MM.1S (cell line): Measurements from ENCODE around the gene PWWP2B.

ENCODE experiments used
- DNase-seq: peaks from one replicate; pipeline ENCODE4 v3.0.0-alpha.2; 2015
- H2AFZ ChIP-seq: fragments of 300-600 bp; sonication (generic); 2 replicates; pipeline ENCODE4 v1.6.0; 2016; ENCODE audit warnings: antibody characterized with exemption, low read length
- H3F3A ChIP-seq: fragments of 300-600 bp; sonication (generic); 2 replicates; pipeline ENCODE4 v1.6.1; 2016; ENCODE audit warnings: mild to moderate bottlenecking, antibody characterized with exemption, low read length, moderate library complexity, mixed read lengths; ENCODE audit not compliant: insufficient read depth
- H3K27ac ChIP-seq: fragments of 300-600 bp; sonication (generic); 2 replicates; pipeline ENCODE4 v1.5.1; 2016; ENCODE audit warnings: mild to moderate bottlenecking, low read length
- H3K27me3 ChIP-seq: fragments of 300-600 bp; sonication (generic); replicated peaks from 2 replicates; pipeline ENCODE4 v1.6.0; 2016; ENCODE audit warnings: low read length; ENCODE audit not compliant: insufficient read depth
- H3K36me3 ChIP-seq: fragments of 300-600 bp; sonication (generic); replicated peaks from 2 replicates; pipeline ENCODE4 v1.6.1; 2016; ENCODE audit warnings: mild to moderate bottlenecking, low read length, mixed read lengths; ENCODE audit not compliant: insufficient read depth
- H3K4me1 ChIP-seq: fragments of 300-600 bp; sonication (generic); 2 replicates; pipeline ENCODE4 v1.6.1; 2016; ENCODE audit warnings: low read length, mixed read lengths
- H3K4me2 ChIP-seq: fragments of 300-600 bp; sonication (generic); 2 replicates; pipeline ENCODE4 v1.6.0; 2016; ENCODE audit warnings: low read depth, low read length
- H3K4me3 ChIP-seq: fragments of 300-600 bp; sonication (generic); 2 replicates; pipeline ENCODE4 v1.5.1; 2016; ENCODE audit warnings: low read length, mixed read lengths
- H3K79me2 ChIP-seq: fragments of 300-600 bp; sonication (generic); 2 replicates; pipeline ENCODE4 v1.6.1; 2016; ENCODE audit warnings: mixed run types, low read length, mixed read lengths
- H3K9ac ChIP-seq: fragments of 300-600 bp; sonication (generic); 2 replicates; pipeline ENCODE4 v1.6.1; 2016; ENCODE audit warnings: low read length, mixed read lengths
- H3K9me2 ChIP-seq: fragments of 300-600 bp; sonication (generic); replicated peaks from 2 replicates; pipeline ENCODE4 v1.6.1; 2016; ENCODE audit warnings: mild to moderate bottlenecking, low read length, mixed read lengths; ENCODE audit not compliant: insufficient read depth
- H3K9me3 ChIP-seq: fragments of 300-600 bp; sonication (generic); replicated peaks from 2 replicates; pipeline ENCODE4 v1.6.1; 2016; ENCODE audit warnings: mild to moderate bottlenecking, low read length, mixed read lengths; ENCODE audit not compliant: insufficient read depth
- H4K20me1 ChIP-seq: fragments of 300-600 bp; sonication (generic); 2 replicates; pipeline ENCODE4 v1.6.1; 2016; ENCODE audit warnings: mild to moderate bottlenecking, low read length, moderate library complexity, mixed read lengths; ENCODE audit not compliant: insufficient read depth
- CTCF ChIP-seq: fragments of 300-600 bp; sonication (generic); IDR thresholded peaks from 2 replicates; pipeline ENCODE4 v1.5.1; 2016; ENCODE audit warnings: antibody characterized with exemption, low read length, mixed read lengths
- EZH2 ChIP-seq: fragments of 300-600 bp; sonication (generic); optimal IDR thresholded peaks from 2 replicates; pipeline ENCODE3; 2017; ENCODE audit warnings: low read depth, mild to moderate bottlenecking, antibody characterized with exemption, low read length, mixed read lengths
- EZH2phosphoT487 ChIP-seq: fragments of 300-600 bp; sonication (generic); IDR thresholded peaks from 2 replicates; pipeline ENCODE4 v1.6.1; 2018; ENCODE audit warnings: antibody characterized with exemption, low read length

The PWWP2B gene

GRCh38 chr10:132373241-132373955, 23.6 kb upstream of the PWWP2B start:
- H3K79me2 ChIP-seq = no peaks in the 10 kb centered on the region
- H3K9me2 ChIP-seq = no peaks in the 10 kb centered on the region
- H3K27me3 ChIP-seq = peaks cover 79% of the 10 kb centered on the region
- H3K4me2 ChIP-seq = no peak overlapping the region
- no peak overlapping the region for H3K9ac ChIP-seq
- no peak for DNase-seq
- no peaks in the 10 kb centered on the region for H3K9me3 ChIP-seq
- H4K20me1 ChIP-seq = no peaks in the 10 kb centered on the region
- no peak overlapping the region for H3K4me3 ChIP-seq
- TF ChIP-seq EZH2 (no peak), EZH2phosphoT487 (no peak), CTCF (no peak)
- no peak overlapping the region for H3K27ac ChIP-seq
- no peaks in the 10 kb centered on the region for H3F3A ChIP-seq
- no peak overlapping the region for H2AFZ ChIP-seq
- no peaks in the 10 kb centered on the region for H3K36me3 ChIP-seq
- H3K4me1 ChIP-seq = no peaks in the 10 kb centered on the region

GRCh38 chr10:132374176-132374575, 22.8 kb upstream of the PWWP2B start:
- H3K79me2 ChIP-seq = no peaks in the 10 kb centered on the region
- TF ChIP-seq EZH2 (no peak), EZH2phosphoT487 (no peak), CTCF (no peak)
- H3K36me3 ChIP-seq = no peaks in the 10 kb centered on the region
- no peaks in the 10 kb centered on the region for H3K9me2 ChIP-seq
- no peak overlapping the region for H3K9ac ChIP-seq
- no peak overlapping the region for H3K4me3 ChIP-seq
- no peak overlapping the region for H2AFZ ChIP-seq
- no peak for DNase-seq
- no peaks in the 10 kb centered on the region for H3K4me1 ChIP-seq
- no peaks in the 10 kb centered on the region for H4K20me1 ChIP-seq
- H3K27me3 ChIP-seq = peaks cover 84% of the 10 kb centered on the region
- no peaks in the 10 kb centered on the region for H3F3A ChIP-seq
- no peaks in the 10 kb centered on the region for H3K9me3 ChIP-seq
- no peak overlapping the region for H3K27ac ChIP-seq
- H3K4me2 ChIP-seq = no peak overlapping the region

DNA sequence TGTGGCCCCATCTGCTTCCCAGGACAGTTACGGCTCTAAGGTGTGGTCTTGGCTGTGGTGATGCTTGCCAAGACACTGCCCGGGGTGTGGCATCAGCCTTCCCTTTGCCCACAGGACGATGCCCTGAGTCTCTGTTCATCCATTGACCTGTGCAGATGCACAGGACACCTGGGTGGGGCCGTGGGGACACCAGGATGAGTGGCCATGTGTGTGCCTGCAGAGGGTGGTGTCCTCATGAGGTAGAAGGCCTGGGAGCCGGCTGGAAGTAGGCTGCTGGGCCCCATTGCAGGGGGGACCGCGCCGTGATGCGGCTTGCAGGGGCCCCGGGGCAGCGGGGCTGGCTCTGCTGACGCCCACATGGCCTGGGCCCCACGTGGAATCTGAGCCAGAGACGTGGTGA, 22.4 kb upstream of the PWWP2B start:
- H2AFZ ChIP-seq = no peak overlapping the region
- no peaks in the 10 kb centered on the region for H4K20me1 ChIP-seq
- H3F3A ChIP-seq = no peaks in the 10 kb centered on the region
- H3K9me2 ChIP-seq = no peaks in the 10 kb centered on the region
- no peaks in the 10 kb centered on the region for H3K9me3 ChIP-seq
- no peak overlapping the region for H3K4me3 ChIP-seq
- H3K4me1 ChIP-seq = no peaks in the 10 kb centered on the region
- peaks cover 84% of the 10 kb centered on the region for H3K27me3 ChIP-seq
- H3K4me2 ChIP-seq = no peak overlapping the region
- no peak for DNase-seq
- no peaks in the 10 kb centered on the region for H3K36me3 ChIP-seq
- TF ChIP-seq EZH2 (no peak), CTCF (no peak), EZH2phosphoT487 (no peak)
- no peaks in the 10 kb centered on the region for H3K79me2 ChIP-seq
- H3K9ac ChIP-seq = no peak overlapping the region
- no peak overlapping the region for H3K27ac ChIP-seq
